Fibroblast of villous mesenchyme (primary cell): ENCODE data around the gene URM1. TPM values are rescaled to one million over a fixed set of nuclear protein-coding genes. Genes with fewer than 3 reads are reported as not detected.

ENCODE experiments used
- DNase-seq: peaks from one replicate; pipeline ENCODE4 v3.0.0-alpha.2; 2010; ENCODE audit warnings: low read depth
- H3K4me3 ChIP-seq: 2 replicates; pipeline ENCODE4 v1.5.1; 2011; ENCODE audit warnings: low read depth, mild to moderate bottlenecking, low read length
- total RNA-seq: library from RNA; depleted of rRNA; stranded (reverse); fragments of >200 nt; gene quantifications from 2 replicates; pipeline ENCODE4 v1.2.3, GENCODE V29; 2012
- TF ChIP-seq, protein P1 (sequence below): IDR thresholded peaks from 2 replicates; pipeline ENCODE4 v1.5.1; 2012; ENCODE audit warnings: low read depth, mild to moderate bottlenecking, low read length; ENCODE audit not compliant: insufficient read depth

URM1 gene
- total RNA-seq, 1 donor, result 29.8 TPM

DNA sequence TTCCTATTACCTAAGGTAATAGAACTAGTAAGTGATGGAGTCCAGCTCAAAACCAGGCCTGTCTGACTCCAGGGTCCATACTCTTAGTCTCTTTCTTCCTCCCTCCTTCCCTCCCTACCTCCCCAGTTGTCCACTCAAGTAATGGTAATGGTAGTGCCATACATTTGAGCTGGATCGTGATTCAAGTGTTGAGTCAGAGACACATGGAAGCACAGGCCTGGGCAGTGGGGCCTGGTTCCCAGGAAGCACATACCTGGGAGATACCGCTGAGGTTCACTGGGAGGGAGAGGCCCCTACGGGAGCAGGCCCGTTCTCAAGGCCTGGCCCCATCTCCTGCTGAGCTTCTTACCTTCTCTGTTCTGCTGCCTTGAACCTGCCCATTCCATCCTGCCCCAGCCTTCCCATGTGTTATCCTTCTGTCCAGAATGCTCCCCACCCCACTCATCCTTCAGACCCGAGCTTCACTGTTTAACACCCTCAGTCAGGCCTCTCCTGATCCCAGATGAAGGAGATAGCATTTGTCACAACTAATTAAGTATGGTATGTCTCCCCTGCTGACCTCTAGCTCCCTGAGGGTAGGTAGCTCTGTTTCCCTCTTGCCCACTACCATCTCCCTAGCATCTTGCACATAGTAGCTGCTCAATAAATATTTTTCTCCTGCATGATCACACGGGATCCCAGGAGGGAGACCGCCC, 13.8 kb downstream of the URM1 start:
- H3K4me3 ChIP-seq, result no peak overlapping the region
- TF ChIP-seq, protein P1, sequence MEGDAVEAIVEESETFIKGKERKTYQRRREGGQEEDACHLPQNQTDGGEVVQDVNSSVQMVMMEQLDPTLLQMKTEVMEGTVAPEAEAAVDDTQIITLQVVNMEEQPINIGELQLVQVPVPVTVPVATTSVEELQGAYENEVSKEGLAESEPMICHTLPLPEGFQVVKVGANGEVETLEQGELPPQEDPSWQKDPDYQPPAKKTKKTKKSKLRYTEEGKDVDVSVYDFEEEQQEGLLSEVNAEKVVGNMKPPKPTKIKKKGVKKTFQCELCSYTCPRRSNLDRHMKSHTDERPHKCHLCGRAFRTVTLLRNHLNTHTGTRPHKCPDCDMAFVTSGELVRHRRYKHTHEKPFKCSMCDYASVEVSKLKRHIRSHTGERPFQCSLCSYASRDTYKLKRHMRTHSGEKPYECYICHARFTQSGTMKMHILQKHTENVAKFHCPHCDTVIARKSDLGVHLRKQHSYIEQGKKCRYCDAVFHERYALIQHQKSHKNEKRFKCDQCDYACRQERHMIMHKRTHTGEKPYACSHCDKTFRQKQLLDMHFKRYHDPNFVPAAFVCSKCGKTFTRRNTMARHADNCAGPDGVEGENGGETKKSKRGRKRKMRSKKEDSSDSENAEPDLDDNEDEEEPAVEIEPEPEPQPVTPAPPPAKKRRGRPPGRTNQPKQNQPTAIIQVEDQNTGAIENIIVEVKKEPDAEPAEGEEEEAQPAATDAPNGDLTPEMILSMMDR, result no peak
- no peak for DNase-seq

- no peak overlapping the region for H3K4me3 ChIP-seq
- no peak for DNase-seq
- TF ChIP-seq, protein P1, result no peak
Observed at GRCh38 chr9:128385496-128386460, 14.6 kb downstream of the URM1 start.

DNA sequence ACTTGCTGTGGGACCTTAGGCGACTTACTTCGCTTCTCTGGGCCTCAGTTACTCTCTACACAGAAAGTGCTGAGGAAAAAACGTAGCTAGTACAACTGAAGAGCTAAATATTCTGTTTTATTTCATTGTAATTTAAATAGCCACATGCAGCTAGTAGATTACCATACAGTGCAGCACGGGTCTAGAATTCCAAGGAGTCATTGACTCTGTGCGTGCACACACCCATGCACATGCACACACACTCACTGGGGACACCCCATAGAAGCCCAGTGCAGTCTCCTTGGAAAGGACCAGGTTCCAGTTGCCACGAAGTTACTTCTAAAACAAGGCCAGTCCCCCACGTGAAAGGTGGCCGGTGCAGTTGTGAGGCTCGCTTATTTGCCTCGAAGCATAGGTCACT, 17.0 kb downstream of the URM1 start:
- no peak for DNase-seq
- H3K4me3 ChIP-seq, result no peak overlapping the region
- TF ChIP-seq, protein P1, result no peak

GRCh38 chr9:128389395-128390149, 18.4 kb downstream of the URM1 start:
- H3K4me3 ChIP-seq, result no peak overlapping the region
- no peak for DNase-seq
- TF ChIP-seq, protein P1, result no peak

DNA sequence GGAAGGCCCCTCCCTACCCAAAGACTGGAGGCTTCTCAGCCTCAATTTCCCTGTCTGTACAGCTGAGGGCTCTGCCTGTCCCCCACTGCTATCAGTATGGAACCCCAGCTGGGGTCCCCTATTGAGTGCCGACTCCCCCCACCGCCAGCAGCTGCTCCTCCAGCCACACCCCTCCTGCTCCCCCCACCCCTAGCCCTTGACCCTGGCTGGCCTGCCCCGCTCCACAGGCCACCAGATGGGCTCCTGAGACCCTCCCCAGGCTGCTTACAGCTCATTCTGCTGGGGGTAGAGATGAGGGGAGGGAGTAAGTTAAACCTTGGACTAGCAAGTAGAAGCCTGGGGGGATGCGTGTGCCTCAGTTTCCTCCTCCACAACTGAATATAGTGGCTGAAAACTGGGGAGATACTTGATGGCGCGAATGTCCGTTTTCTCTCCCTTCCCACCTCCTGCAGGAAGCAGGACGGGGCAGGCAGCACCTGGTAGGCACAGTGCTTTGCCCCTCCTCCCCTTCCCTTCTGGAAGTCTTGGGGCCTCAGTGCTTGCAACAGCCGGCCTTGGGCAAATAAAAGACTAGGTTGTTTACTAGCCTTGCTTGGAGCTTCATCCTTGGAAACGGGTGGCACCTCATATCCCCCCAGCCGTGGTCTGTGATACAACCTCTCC, 19.1 kb downstream of the URM1 start:
- DNase-seq, result no peak
- H3K4me3 ChIP-seq, result no peak overlapping the region
- TF ChIP-seq, protein P1, result no peak
